H9 (cell line): ENCODE results near the gene MON2. TPM values are rescaled to one million over a fixed set of nuclear protein-coding genes. Genes with fewer than 3 reads are reported as not detected.

Source experiments
- DNase-seq: peaks from one replicate; pipeline ENCODE4 v3.0.0-alpha.2; 2017
- H2AFZ ChIP-seq: one replicate; pipeline ENCODE4 v1.6.1; 2013; ENCODE audit warnings: mild to moderate bottlenecking, low read length, control low read depth, moderate library complexity
- H2AK5ac ChIP-seq: 2 replicates; pipeline ENCODE4 v1.6.1; 2013; ENCODE audit warnings: low read length, control low read depth, mixed read lengths; ENCODE audit not compliant: insufficient read length
- H2BK120ac ChIP-seq: one replicate; pipeline ENCODE4 v1.6.1; 2013; ENCODE audit warnings: low read depth, mild to moderate bottlenecking, low read length, control low read depth, inconsistent platforms; ENCODE audit not compliant: poor library complexity, severe bottlenecking
- H2BK12ac ChIP-seq: 2 replicates; pipeline ENCODE4 v1.6.1; 2013; ENCODE audit warnings: low read length, control low read depth, mixed read lengths, low read depth; ENCODE audit not compliant: insufficient read length
- H2BK15ac ChIP-seq: 2 replicates; pipeline ENCODE4 v1.6.1; 2013; ENCODE audit warnings: low read depth, low read length, control low read depth
- H2BK20ac ChIP-seq: one replicate; pipeline ENCODE4 v1.6.1; 2013; ENCODE audit warnings: low read depth, mild to moderate bottlenecking, low read length, control low read depth, inconsistent platforms; ENCODE audit not compliant: poor library complexity, severe bottlenecking
- H2BK5ac ChIP-seq: 2 replicates; pipeline ENCODE4 v1.6.1; 2013; ENCODE audit warnings: low read length, control low read depth, mixed read lengths; ENCODE audit not compliant: insufficient read length
- H3K14ac ChIP-seq: 2 replicates; pipeline ENCODE4 v1.6.1; 2013; ENCODE audit warnings: low read length, control low read depth; ENCODE audit not compliant: insufficient read depth
- H3K18ac ChIP-seq: 2 replicates; pipeline ENCODE4 v1.6.1; 2013; ENCODE audit warnings: low read depth, mild to moderate bottlenecking, mixed read lengths, low read length, control low read depth; ENCODE audit not compliant: insufficient read length
- H3K23ac ChIP-seq: 2 replicates; pipeline ENCODE4 v1.6.1; 2013; ENCODE audit warnings: low read length, control low read depth, mixed read lengths, low read depth; ENCODE audit not compliant: insufficient read length
- H3K23me2 ChIP-seq: 2 replicates; pipeline ENCODE4 v1.6.1; 2013; ENCODE audit warnings: low read depth, mild to moderate bottlenecking, mixed read lengths, low read length, control low read depth; ENCODE audit not compliant: insufficient read length, poor library complexity, severe bottlenecking
- H3K27ac ChIP-seq: 2 replicates; pipeline ENCODE4 v1.5.1; 2013; ENCODE audit warnings: low read length, control low read depth, mixed read lengths, low read depth; ENCODE audit not compliant: insufficient read length
- H3K27me3 ChIP-seq: 2 replicates; pipeline ENCODE4 v1.6.1; 2013; ENCODE audit warnings: low read length, control low read depth, inconsistent platforms; ENCODE audit not compliant: insufficient read depth
- H3K4ac ChIP-seq: 2 replicates; pipeline ENCODE4 v1.6.1; 2013; ENCODE audit warnings: low read depth, mild to moderate bottlenecking, control low read depth, inconsistent platforms, low read length, moderate library complexity
- H3K4me1 ChIP-seq: 2 replicates; pipeline ENCODE4 v1.6.1; 2013; ENCODE audit warnings: low read length, control low read depth, inconsistent platforms; ENCODE audit not compliant: insufficient read depth
- H3K4me2 ChIP-seq: 2 replicates; pipeline ENCODE4 v1.6.1; 2013; ENCODE audit warnings: low read length, control low read depth, mixed read lengths; ENCODE audit not compliant: insufficient read length, insufficient read depth
- H3K56ac ChIP-seq: 2 replicates; pipeline ENCODE4 v1.6.1; 2013; ENCODE audit warnings: low read depth, mild to moderate bottlenecking, mixed read lengths, low read length, control low read depth; ENCODE audit not compliant: insufficient read length
- H3K79me1 ChIP-seq: 2 replicates; pipeline ENCODE4 v1.6.1; 2013; ENCODE audit warnings: low read depth, mild to moderate bottlenecking, moderate library complexity, low read length, control low read depth, inconsistent platforms; ENCODE audit not compliant: insufficient read depth, poor library complexity, severe bottlenecking
- H3K79me2 ChIP-seq: 2 replicates; pipeline ENCODE4 v1.6.1; 2013; ENCODE audit warnings: low read length, control low read depth, inconsistent platforms; ENCODE audit not compliant: insufficient read depth
- H3K9ac ChIP-seq: 2 replicates; pipeline ENCODE4 v1.6.1; 2013; ENCODE audit warnings: low read length, control low read depth, mixed read lengths; ENCODE audit not compliant: insufficient read length; ENCODE audit errors: extremely low read depth
- H3K9me3 ChIP-seq: one replicate; pipeline ENCODE4 v1.6.1; 2013; ENCODE audit warnings: low read depth, low read length, inconsistent platforms; ENCODE audit not compliant: control insufficient read depth
- H3T11ph ChIP-seq: one replicate; pipeline ENCODE4 v1.6.1; 2013; ENCODE audit warnings: mild to moderate bottlenecking, low read length, control low read depth, inconsistent platforms
- H4K20me1 ChIP-seq: one replicate; pipeline ENCODE4 v1.6.1; 2013; ENCODE audit not compliant: control insufficient read depth, insufficient read length, insufficient read depth
- H4K5ac ChIP-seq: 2 replicates; pipeline ENCODE4 v1.6.1; 2013; ENCODE audit warnings: low read depth, mild to moderate bottlenecking, mixed read lengths, low read length, control low read depth; ENCODE audit not compliant: insufficient read length
- H4K8ac ChIP-seq: replicated peaks from 2 replicates; pipeline ENCODE4 v1.6.1; 2013; ENCODE audit warnings: low read length, control low read depth, mixed read lengths, low read depth; ENCODE audit not compliant: insufficient read length
- H4K91ac ChIP-seq: 2 replicates; pipeline ENCODE4 v1.6.1; 2013; ENCODE audit warnings: low read depth, mild to moderate bottlenecking, moderate library complexity, mixed read lengths, low read length, control low read depth; ENCODE audit not compliant: insufficient read length
- H3K27ac Mint-ChIP-seq, 3 experiments: 2 replicates in 2 of 3; 3 replicates in 1 of 3; pipeline ENCODE4 v1.8.0; 2020 to 2021; ENCODE audit warnings: mixed read lengths in 3 of 3, mild to moderate bottlenecking in 1 of 3, moderate library complexity in 1 of 3
- H3K27me3 Mint-ChIP-seq: 2 replicates; pipeline ENCODE4 v1.8.0; 2021; ENCODE audit warnings: low read depth, mild to moderate bottlenecking, moderate library complexity, mixed read lengths
- H3K36me3 Mint-ChIP-seq, 3 experiments: 2 replicates in 2 of 3; 3 replicates in 1 of 3; pipeline ENCODE4 v1.8.0; 2020 to 2021; ENCODE audit warnings: low read depth in 3 of 3, mixed read lengths in 3 of 3; ENCODE audit not compliant: insufficient read depth in 1 of 3
- H3K4me1 Mint-ChIP-seq, 2 experiments: 2 replicates each; pipeline ENCODE4 v1.8.0; 2020; ENCODE audit warnings: mixed read lengths in 2 of 2
- H3K4me3 Mint-ChIP-seq, 2 experiments: 2 replicates in 1 of 2; 3 replicates in 1 of 2; pipeline ENCODE4 v1.8.0; 2020 to 2021; ENCODE audit warnings: mild to moderate bottlenecking in 2 of 2, mixed read lengths in 2 of 2, moderate library complexity in 1 of 2
- H3K9me3 Mint-ChIP-seq, 2 experiments: 2 replicates in 1 of 2; 3 replicates in 1 of 2; pipeline ENCODE4 v1.8.0; 2020; ENCODE audit warnings: mild to moderate bottlenecking in 2 of 2, mixed read lengths in 2 of 2, moderate library complexity in 1 of 2
- CTCF ChIP-seq: fragments of 200-600 bp; sonication (generic); conservative IDR thresholded peaks from 3 replicates; pipeline ENCODE4 v1.8.0; 2021; ENCODE audit warnings: antibody characterized with exemption, mild to moderate bottlenecking
- WGBS: extraction: QIAGEN DNeasy Blood & Tissue Kit; methylation state at CpG from one replicate; pipeline ENCODE4 v1.1.7; 2013; ENCODE audit warnings: missing lambda C conversion rate, low lambda C conversion rate, mixed read lengths; ENCODE audit not compliant: insufficient read length; ENCODE audit errors: extremely low coverage; 5-methylcytosine and 5-hydroxymethylcytosine counted together
- total RNA-seq: library from RNA; stranded (reverse); gene quantifications from 2 replicates; pipeline ENCODE4 v1.2.1, GENCODE V29; 2021

Gene MON2
- total RNA-seq, 1 experiment from 2014 or later: 21.9 TPM

- H3K27me3 ChIP-seq: no peaks in the 10 kb centered on the region
- no peak overlapping the region for H3K23ac ChIP-seq
- no peak overlapping the region for H4K8ac ChIP-seq
- H2AFZ ChIP-seq: no peak overlapping the region
- no peak overlapping the region for H3K18ac ChIP-seq
- no peak overlapping the region for H2BK12ac ChIP-seq
- no peak overlapping the region for H3K4ac ChIP-seq
- peaks cover 6 to 13% (median 13%) of the 10 kb centered on the region in 3 experiments for H3K36me3 Mint-ChIP-seq
- no peak overlapping the region for H3K14ac ChIP-seq
- no peaks in the 10 kb centered on the region for H3K79me2 ChIP-seq
- no peak overlapping the region for H2AK5ac ChIP-seq
- no peak overlapping the region for H2BK15ac ChIP-seq
- H3T11ph ChIP-seq: no peak overlapping the region
- WGBS: no CpG with 5 or more reads among the region's 5 CpGs
- no peak for TF ChIP-seq CTCF
- no peak overlapping the region for H2BK5ac ChIP-seq
- no peaks in the 10 kb centered on the region for H3K79me1 ChIP-seq
- H3K9me3 ChIP-seq: no peaks in the 10 kb centered on the region
- H3K4me1 Mint-ChIP-seq: no peaks in the 10 kb centered on the region
- H2BK120ac ChIP-seq: no peak overlapping the region
- no peak overlapping the region for H3K4me3 Mint-ChIP-seq
- no peak overlapping the region for H2BK20ac ChIP-seq
- H4K20me1 ChIP-seq: no peaks in the 10 kb centered on the region
- H3K4me2 ChIP-seq: no peak overlapping the region
- H4K5ac ChIP-seq: no peak overlapping the region
- no peak overlapping the region for H3K27ac ChIP-seq
- H4K91ac ChIP-seq: no peak overlapping the region
- peaks cover 8 to 11% of the 10 kb centered on the region in 2 experiments for H3K9me3 Mint-ChIP-seq
- no peak overlapping the region for H3K9ac ChIP-seq
- no peak overlapping the region for H3K56ac ChIP-seq
- no peaks in the 10 kb centered on the region for H3K4me1 ChIP-seq
- no peaks in the 10 kb centered on the region for H3K27me3 Mint-ChIP-seq
- no peak for DNase-seq
- peak overlapping the region in 1 of 3 experiments; percentile 46; a peak in 2 of 7 replicates for H3K27ac Mint-ChIP-seq
- no peaks in the 10 kb centered on the region for H3K23me2 ChIP-seq
Measured at GRCh38 chr12:62519043-62519442, 52.4 kb downstream of the MON2 start.
